Vagina (tissue), 2 donors: Measurements from ENCODE around the gene FGFBP2. TPM values are rescaled to one million over a fixed set of nuclear protein-coding genes. Genes with fewer than 3 reads are reported as not detected.

Experiments used
- DNase-seq, 2 donors: peaks; one replicate each; pipeline ENCODE4 v3.0.0-alpha.2; 2017; ENCODE audit errors: extremely low spot score in 2 of 2
- H3K27ac ChIP-seq: fragments of 200-600 bp; sonication (generic); one replicate; pipeline ENCODE4 v1.5.1; 2019
- H3K27me3 ChIP-seq: fragments of 200-600 bp; sonication (generic); one replicate; pipeline ENCODE4 v1.5.1; 2019
- H3K36me3 ChIP-seq, 2 donors: fragments of 200-600 bp; sonication (generic); one replicate each; pipeline ENCODE4 v1.5.1; 2017 to 2019
- H3K4me1 ChIP-seq: fragments of 200-600 bp; sonication (generic); one replicate; pipeline ENCODE4 v1.5.1; 2019
- H3K4me3 ChIP-seq, 2 donors: fragments of 200-600 bp; sonication (generic); 1 replicate in 1 of 2; 2 replicates in 1 of 2; pipeline ENCODE4 v1.5.1; 2016 to 2019
- H3K9me3 ChIP-seq: fragments of 200-600 bp; sonication (generic); one replicate; pipeline ENCODE4 v1.5.1; 2019
- POLR2A ChIP-seq, 2 donors: fragments of 450-650 bp; IDR thresholded peaks; one replicate each; pipeline ENCODE4 v1.6.1; 2017; ENCODE audit warnings: antibody characterized with exemption in 2 of 2, mild to moderate bottlenecking in 2 of 2, moderate library complexity in 2 of 2
- POLR2AphosphoS5 ChIP-seq, 2 donors: sonication (generic); formaldehyde crosslinking; IDR thresholded peaks; one replicate each; pipeline ENCODE4 v1.9.0; 2017; ENCODE audit warnings: antibody characterized with exemption in 2 of 2, mild to moderate bottlenecking in 2 of 2, low read depth in 1 of 2; ENCODE audit not compliant: insufficient read depth in 1 of 2
- intact Hi-C: fragments of 100-400 bp; cut with DNase I; formaldehyde crosslinking; loops from one replicate; pipeline ENCODE4 v1.15.1; 2023
- total RNA-seq: library from RNA; depleted of rRNA; stranded (reverse); fragments of >200 nt; gene quantifications from one replicate; pipeline ENCODE4 v1.2.3, GENCODE V29; 2016
- TF ChIP-seq, protein P1 (sequence below), 3 experiments: fragments of 450-650 bp in 2 of 3; fragments of 200-600 bp in 1 of 3; sonication (generic) in 1 of 3; IDR thresholded peaks; one replicate each; pipeline ENCODE4 v1.5.1; 2017 to 2019; ENCODE audit warnings: antibody characterized with exemption in 3 of 3, mild to moderate bottlenecking in 2 of 3, moderate library complexity in 2 of 3

FGFBP2 gene
- total RNA-seq, 1 donor from 2014 or later = 2.9 TPM

DNA sequence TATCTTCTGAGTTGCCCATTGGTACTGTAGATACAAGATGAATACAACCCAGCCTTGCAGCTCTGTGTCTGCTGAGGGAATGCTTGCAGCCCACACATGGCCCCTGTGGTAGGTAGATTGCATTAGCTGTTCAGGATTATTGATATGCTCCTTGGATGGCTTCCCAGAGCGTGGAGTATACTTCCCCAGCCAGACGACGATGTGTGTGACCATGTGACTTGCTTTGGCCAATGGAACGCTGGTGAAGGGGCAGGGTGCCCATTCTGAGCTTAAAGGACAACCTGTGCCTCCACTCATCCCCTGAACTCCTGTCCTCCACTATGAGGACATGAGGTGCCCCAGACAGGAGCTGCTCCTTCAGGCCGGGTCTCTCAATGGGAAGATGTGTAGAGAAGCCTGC is 23.9 kb upstream of the FGFBP2 start:
- TF ChIP-seq, protein P1, sequence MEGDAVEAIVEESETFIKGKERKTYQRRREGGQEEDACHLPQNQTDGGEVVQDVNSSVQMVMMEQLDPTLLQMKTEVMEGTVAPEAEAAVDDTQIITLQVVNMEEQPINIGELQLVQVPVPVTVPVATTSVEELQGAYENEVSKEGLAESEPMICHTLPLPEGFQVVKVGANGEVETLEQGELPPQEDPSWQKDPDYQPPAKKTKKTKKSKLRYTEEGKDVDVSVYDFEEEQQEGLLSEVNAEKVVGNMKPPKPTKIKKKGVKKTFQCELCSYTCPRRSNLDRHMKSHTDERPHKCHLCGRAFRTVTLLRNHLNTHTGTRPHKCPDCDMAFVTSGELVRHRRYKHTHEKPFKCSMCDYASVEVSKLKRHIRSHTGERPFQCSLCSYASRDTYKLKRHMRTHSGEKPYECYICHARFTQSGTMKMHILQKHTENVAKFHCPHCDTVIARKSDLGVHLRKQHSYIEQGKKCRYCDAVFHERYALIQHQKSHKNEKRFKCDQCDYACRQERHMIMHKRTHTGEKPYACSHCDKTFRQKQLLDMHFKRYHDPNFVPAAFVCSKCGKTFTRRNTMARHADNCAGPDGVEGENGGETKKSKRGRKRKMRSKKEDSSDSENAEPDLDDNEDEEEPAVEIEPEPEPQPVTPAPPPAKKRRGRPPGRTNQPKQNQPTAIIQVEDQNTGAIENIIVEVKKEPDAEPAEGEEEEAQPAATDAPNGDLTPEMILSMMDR (IDR thresholded peaks at IDR 0.05) = no peak
- TF ChIP-seq POLR2AphosphoS5 (IDR thresholded peaks at IDR 0.05; ENCODE audit: insufficient read depth in 1 of 2, low read depth in 1 of 2) = no peak
- no peak for TF ChIP-seq POLR2A (IDR thresholded peaks at IDR 0.05)
- DNase-seq = no peak
- no peaks in the 10 kb centered on the region for H3K36me3 ChIP-seq

DNA sequence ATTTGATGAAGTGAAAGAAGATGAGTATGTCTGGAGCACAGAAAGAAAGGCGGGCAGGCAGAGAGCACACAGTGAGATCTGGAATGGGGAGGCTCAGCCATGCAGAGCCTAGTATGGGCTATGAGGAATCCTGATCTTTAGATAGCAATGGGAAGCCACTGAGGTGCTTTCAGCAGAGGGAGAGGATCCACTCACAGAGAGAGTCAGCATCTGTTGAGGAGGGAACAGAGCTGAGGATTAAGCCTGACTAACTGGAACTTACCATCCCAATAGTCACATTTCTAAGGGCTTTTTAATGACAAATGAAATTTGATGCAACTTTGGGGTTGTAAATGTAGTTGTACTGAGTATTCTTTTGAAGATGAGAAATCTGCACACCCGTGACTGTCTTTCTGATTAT is 20.6 kb upstream of the FGFBP2 start:
- H3K4me3 ChIP-seq = no peak overlapping the region
- TF ChIP-seq POLR2AphosphoS5 (IDR thresholded peaks at IDR 0.05; ENCODE audit: insufficient read depth in 1 of 2, low read depth in 1 of 2) = no peak
- TF ChIP-seq, protein P1 (IDR thresholded peaks at IDR 0.05) = no peak
- no peak for TF ChIP-seq POLR2A (IDR thresholded peaks at IDR 0.05)
- H3K9me3 ChIP-seq = no peaks in the 10 kb centered on the region
- no peak for DNase-seq
- H3K27ac ChIP-seq = no peak overlapping the region
- no peaks in the 10 kb centered on the region for H3K27me3 ChIP-seq
- intact Hi-C loops = no loop called here
- H3K4me1 ChIP-seq = no peaks in the 10 kb centered on the region
- H3K36me3 ChIP-seq = no peaks in the 10 kb centered on the region

More for the DNA sequence above, 23.9 kb upstream of the FGFBP2 start:
- Histone ChIP-seq H3K9me3 (no peaks in the 10 kb centered on the region), H3K27ac (no peak overlapping the region), H3K4me3 (no peak overlapping the region), H3K4me1 (no peaks in the 10 kb centered on the region), H3K27me3 (no peaks in the 10 kb centered on the region)
- intact Hi-C loops = no loop called here

DNA sequence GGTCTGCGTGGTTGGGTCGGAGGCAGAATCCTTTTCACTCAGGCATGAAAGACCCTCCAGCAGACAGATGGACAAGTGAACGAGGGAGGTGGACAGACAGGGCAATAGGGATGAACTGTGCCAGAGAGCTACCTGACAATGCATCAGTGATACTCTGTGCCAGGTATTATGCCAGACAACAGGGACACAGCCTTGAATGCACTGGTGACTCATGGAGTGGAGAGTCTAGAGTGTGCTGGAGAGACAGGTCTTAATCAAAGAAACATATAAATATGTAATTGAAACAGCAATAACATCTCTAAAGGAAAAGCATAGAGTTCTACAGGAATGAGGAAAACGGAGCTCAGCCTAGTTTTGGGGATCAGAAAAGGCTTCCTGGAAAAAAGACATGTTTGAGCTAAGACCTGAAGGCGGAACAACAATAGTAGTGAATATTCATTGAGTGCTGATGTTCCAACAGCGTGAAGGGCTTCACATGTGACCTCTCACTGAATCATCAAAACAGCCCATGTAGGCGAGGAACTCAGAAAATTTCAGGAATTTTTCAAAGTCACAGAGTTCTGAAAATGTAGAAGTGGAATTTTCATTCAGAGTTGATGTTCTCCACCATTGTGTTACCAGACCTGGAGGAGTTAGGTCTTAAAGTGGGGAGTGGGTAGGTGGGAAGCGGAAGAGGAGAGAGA is 20.0 kb upstream of the FGFBP2 start:
- Histone ChIP-seq H3K27me3 (no peaks in the 10 kb centered on the region), H3K4me1 (no peaks in the 10 kb centered on the region), H3K27ac (no peak overlapping the region), H3K4me3 (no peak overlapping the region), H3K36me3 (no peaks in the 10 kb centered on the region), H3K9me3 (no peaks in the 10 kb centered on the region)
- TF ChIP-seq POLR2AphosphoS5 (IDR thresholded peaks at IDR 0.05; ENCODE audit: insufficient read depth in 1 of 2, low read depth in 1 of 2) (no peak), POLR2A (IDR thresholded peaks at IDR 0.05) (no peak)
- TF ChIP-seq, protein P1 (IDR thresholded peaks at IDR 0.05) = no peak
- no peak for DNase-seq
- intact Hi-C loops = no loop called here

DNA sequence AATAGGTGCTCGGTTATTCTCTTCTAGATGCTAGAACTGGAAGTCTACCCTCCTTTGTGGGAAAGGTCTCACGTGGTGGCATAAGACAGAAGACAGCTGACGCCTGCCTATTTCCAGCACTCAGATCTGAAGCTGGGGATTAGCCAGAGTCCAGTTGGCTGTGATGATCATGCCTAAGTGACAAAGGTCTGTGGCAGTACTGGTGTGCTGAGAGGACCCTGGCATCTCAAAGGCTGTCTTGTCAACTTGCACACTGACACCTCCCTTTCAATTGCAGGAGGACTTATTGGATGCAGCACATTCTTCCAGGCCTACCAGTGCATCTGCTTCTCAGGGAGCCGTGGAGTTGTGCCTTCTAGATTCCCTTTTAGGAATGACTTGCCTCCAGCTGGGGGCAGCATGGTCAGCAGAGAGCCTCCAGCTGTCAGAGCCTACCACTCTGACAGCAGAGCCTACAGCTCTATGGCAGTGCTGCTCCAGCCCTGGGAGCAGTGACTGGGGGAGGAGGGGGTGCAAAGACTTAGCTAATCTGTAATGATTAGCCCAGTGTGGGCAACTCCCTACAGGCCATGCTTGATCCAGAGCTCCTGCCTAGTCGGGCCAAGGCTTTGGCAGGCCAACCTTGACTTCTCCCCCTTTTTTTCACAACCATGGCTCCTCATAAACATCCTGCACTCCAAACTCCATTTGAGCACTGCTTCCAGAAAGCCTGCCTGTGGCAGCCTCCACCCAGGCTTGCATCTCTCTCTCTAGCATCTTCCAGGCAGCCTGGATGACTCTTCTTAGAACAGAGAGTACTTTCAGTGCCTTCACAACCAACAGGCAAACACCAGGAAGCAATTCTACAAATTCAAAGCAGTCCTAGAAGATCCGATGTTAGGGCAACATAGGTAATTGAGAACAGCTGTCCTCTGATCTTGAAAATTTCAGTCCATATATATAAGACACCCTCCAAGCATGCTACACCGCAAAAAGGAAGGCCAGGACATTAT is 13.8 kb upstream of the FGFBP2 start:
- H3K4me1 ChIP-seq = no peaks in the 10 kb centered on the region

More for the DNA sequence above, 13.8 kb upstream of the FGFBP2 start:
- TF ChIP-seq POLR2AphosphoS5 (IDR thresholded peaks at IDR 0.05; ENCODE audit: insufficient read depth in 1 of 2, low read depth in 1 of 2) (no peak), POLR2A (IDR thresholded peaks at IDR 0.05) (no peak)
- TF ChIP-seq, protein P1 (IDR thresholded peaks at IDR 0.05) = no peak
- DNase-seq = no peak
- Histone ChIP-seq H3K36me3 (no peaks in the 10 kb centered on the region), H3K4me3 (no peak overlapping the region), H3K9me3 (no peaks in the 10 kb centered on the region), H3K27me3 (no peaks in the 10 kb centered on the region), H3K27ac (no peak overlapping the region)
- intact Hi-C loops = no loop called here
